Ovary (tissue), 9 donors: ENCODE data around the gene IQCC. TPM values are rescaled to one million over a fixed set of nuclear protein-coding genes. Genes with fewer than 3 reads are reported as not detected.

Experiments
- DNase-seq, 5 donors: peaks; one replicate each; pipeline ENCODE4 v3.0.0-alpha.2; 2019 to 2020
- H3K27ac ChIP-seq, 2 donors: fragments of 200-600 bp; one replicate each; pipeline versions ENCODE4 v1.5.1 to v1.8.0; 2019 to 2022
- H3K27me3 ChIP-seq: fragments of 200-600 bp; one replicate; pipeline ENCODE4 v1.8.0; 2022
- H3K36me3 ChIP-seq: fragments of 200-600 bp; sonication (generic); one replicate; pipeline ENCODE4 v1.5.1; 2019
- H3K4me1 ChIP-seq: one replicate; pipeline ENCODE4 v1.8.1; 2013; ENCODE audit warnings: mild to moderate bottlenecking, moderate library complexity; ENCODE audit not compliant: insufficient read depth
- H3K4me3 ChIP-seq: fragments of 200-600 bp; sonication (generic); one replicate; pipeline ENCODE4 v1.5.1; 2017
- H3K9me3 ChIP-seq, 2 donors: fragments of 200-600 bp in 1 of 2; sonication (generic) in 1 of 2; one replicate each; pipeline versions ENCODE4 v1.5.1 to v1.8.1; 2013 to 2019; ENCODE audit warnings: mild to moderate bottlenecking in 1 of 2, moderate library complexity in 1 of 2
- EP300 ChIP-seq: sonication (generic); formaldehyde crosslinking; IDR thresholded peaks from one replicate; pipeline ENCODE4 v1.6.1; 2017; ENCODE audit warnings: antibody characterized with exemption
- POLR2A ChIP-seq: fragments of 450-650 bp; IDR thresholded peaks from one replicate; pipeline ENCODE4 v1.6.1; 2017; ENCODE audit warnings: antibody characterized with exemption, mild to moderate bottlenecking, moderate library complexity
- WGBS, 3 donors: extraction: QIAGEN DNeasy Blood & Tissue Kit in 1 of 3; methylation state at CpG; one replicate each; pipeline versions ENCODE4 v1.1.5 to v1.1.7; 2013 to 2017; 5-methylcytosine and 5-hydroxymethylcytosine counted together
- intact Hi-C, 4 donors: fragments of 100-400 bp; cut with DNase I; formaldehyde crosslinking; loops; one replicate each; pipeline versions ENCODE4 v1.11.0 to v1.15.1; 2022 to 2023
- polyA plus RNA-seq, 2 donors: library from polyadenylated mRNA; stranded (reverse); fragments of 200-250 nt in 1 of 2; fragments of 350-450 nt in 1 of 2; fragmentation: Illumina TruSeq in 1 of 2; extraction: RNeasy Lipid Tissue Mini Kit (QIAGEN cat#74804) in 1 of 2; gene quantifications; one replicate each; pipeline ENCODE4 v1.2.3, GENCODE V29; 2013 to 2014
- total RNA-seq, 7 donors: library from RNA; depleted of rRNA in 2 of 7; stranded (reverse); fragments of >200 nt in 2 of 7; fragmentation: NEBNext Ultra II Directional in 3 of 7; extraction: Animal tissue kit (Norgen Biotek cat#: 25700) in 3 of 7; gene quantifications; one replicate each; pipeline versions ENCODE4 v1.1.0 to v1.2.4, GENCODE V29; 2016 to 2023
- TF ChIP-seq, protein P1 (sequence below), 3 donors: fragments of 450-650 bp in 2 of 3; fragments of 200-600 bp in 1 of 3; IDR thresholded peaks; one replicate each; pipeline versions ENCODE4 v1.5.1 to v1.8.0; 2016 to 2022; ENCODE audit warnings: antibody characterized with exemption in 3 of 3, mild to moderate bottlenecking in 1 of 3
- donor health status: DM: no; HTN: no; CAD: no; lungs with moderate emphysema.
- donor health status: DM: no; HTN: no; CAD: no.
- donor health status: Bipolar disorder and iron deficiency.
- donor health status: DM: yes; HTN: yes; CAD: no.
- donor health status: DM: no; HTN: no; CAD: no.
- donor health status: DM: yes; HTN: yes; CAD: no.

The IQCC gene
- total and polyA plus RNA-seq, 9 donors = 2.3 to 4.7 (median 2.6) TPM

DNA sequence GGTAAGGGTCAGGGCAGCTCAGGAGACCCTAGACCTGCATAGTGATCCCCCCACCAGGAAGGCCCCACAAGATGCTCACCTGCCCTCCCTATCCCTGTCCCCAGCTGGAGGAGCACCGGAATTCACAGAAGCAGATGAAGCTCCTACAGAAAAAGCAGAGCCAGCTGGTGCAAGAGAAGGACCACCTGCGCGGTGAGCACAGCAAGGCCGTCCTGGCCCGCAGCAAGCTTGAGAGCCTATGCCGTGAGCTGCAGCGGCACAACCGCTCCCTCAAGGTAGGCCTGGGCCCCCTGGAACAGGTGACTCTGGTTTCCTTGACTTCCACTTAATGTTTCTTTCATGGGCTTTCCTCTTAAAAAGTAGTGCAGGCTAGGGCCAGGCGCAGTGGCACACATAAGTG is 17.6 kb upstream of the IQCC start:
- no peak overlapping the region for H3K27ac ChIP-seq
- no peak overlapping the region for H3K4me3 ChIP-seq
- intact Hi-C loops = loop anchor here in 1 of 4 donors (5.0 kb wide), 1 partner anchor 51 kb away; no protein-coding TSS in a partner anchor
- H3K36me3 ChIP-seq = no peaks in the 10 kb centered on the region
- no peaks in the 10 kb centered on the region for H3K27me3 ChIP-seq
- DNase-seq = no peak
- H3K4me1 ChIP-seq = peaks cover 1% of the 10 kb centered on the region
- 91 to 96% (median 94%) methylated on average over 9 of the region's 9 CpGs for WGBS, 3 donors
- no peaks in the 10 kb centered on the region for H3K9me3 ChIP-seq
- TF ChIP-seq, protein P1, sequence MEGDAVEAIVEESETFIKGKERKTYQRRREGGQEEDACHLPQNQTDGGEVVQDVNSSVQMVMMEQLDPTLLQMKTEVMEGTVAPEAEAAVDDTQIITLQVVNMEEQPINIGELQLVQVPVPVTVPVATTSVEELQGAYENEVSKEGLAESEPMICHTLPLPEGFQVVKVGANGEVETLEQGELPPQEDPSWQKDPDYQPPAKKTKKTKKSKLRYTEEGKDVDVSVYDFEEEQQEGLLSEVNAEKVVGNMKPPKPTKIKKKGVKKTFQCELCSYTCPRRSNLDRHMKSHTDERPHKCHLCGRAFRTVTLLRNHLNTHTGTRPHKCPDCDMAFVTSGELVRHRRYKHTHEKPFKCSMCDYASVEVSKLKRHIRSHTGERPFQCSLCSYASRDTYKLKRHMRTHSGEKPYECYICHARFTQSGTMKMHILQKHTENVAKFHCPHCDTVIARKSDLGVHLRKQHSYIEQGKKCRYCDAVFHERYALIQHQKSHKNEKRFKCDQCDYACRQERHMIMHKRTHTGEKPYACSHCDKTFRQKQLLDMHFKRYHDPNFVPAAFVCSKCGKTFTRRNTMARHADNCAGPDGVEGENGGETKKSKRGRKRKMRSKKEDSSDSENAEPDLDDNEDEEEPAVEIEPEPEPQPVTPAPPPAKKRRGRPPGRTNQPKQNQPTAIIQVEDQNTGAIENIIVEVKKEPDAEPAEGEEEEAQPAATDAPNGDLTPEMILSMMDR (IDR thresholded peaks at IDR 0.05) = no peak
- TF ChIP-seq POLR2A (no peak), EP300 (no peak)

DNA sequence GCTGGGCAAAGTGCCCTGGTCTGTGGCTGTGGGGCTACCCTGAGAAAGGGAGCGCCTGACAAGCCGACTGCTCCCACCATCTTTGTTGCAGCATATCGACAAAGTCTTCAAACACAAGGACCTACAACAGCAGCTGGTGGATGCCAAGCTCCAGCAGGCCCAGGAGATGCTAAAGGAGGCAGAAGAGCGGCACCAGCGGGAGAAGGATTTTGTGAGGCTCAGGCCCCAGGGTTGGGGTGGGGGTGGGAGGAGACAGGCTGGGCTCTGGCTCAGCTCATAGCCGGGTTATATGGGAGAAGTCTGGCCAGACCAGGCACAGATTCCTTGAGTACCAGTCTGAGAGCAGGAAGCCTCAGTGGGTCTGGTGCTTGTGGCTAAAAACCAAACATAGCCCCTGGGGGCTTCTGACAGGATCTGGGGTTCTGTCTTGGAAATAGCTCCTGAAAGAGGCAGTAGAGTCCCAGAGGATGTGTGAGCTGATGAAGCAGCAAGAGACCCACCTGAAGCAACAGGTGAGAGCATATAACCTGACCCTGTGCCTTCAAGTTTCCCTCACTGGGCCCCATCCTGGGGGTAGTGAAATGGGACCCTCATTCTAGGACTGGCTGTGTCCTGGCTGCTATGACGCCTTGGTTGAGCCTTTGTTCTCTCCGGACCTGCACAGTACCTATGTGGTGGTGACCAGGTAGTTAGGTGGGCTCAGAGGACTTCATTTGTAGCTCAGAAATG is 13.1 kb upstream of the IQCC start:
- no peaks in the 10 kb centered on the region for H3K4me1 ChIP-seq
- no peak overlapping the region for H3K27ac ChIP-seq
- no peaks in the 10 kb centered on the region for H3K36me3 ChIP-seq
- no peak overlapping the region for H3K4me3 ChIP-seq
- no peaks in the 10 kb centered on the region for H3K27me3 ChIP-seq
- WGBS, 3 donors = 76 to 90% (median 90%) methylated on average over 8 of the region's 8 CpGs
- peak in 1 of 5 donors; percentile 23 for DNase-seq
- intact Hi-C loops = no loop called here
- TF ChIP-seq EP300 (no peak), POLR2A (no peak)
- TF ChIP-seq, protein P1 (IDR thresholded peaks at IDR 0.05) = no peak
- H3K9me3 ChIP-seq = no peaks in the 10 kb centered on the region

DNA sequence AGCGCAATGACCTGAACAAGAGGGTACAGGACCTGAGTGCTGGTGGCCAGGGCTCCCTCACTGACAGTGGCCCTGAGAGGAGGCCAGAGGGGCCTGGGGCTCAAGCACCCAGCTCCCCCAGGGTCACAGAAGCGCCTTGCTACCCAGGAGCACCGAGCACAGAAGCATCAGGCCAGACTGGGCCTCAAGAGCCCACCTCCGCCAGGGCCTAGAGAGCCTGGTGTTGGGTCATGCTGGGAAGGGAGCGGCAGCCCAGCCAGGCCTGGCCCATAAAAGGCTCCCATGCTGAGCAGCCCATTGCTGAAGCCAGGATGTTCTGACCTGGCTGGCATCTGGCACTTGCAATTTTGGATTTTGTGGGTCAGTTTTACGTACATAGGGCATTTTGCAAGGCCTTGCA is 10.5 kb upstream of the IQCC start:
- intact Hi-C loops = no loop called here
- no peaks in the 10 kb centered on the region for H3K27me3 ChIP-seq
- no peaks in the 10 kb centered on the region for H3K36me3 ChIP-seq
- H3K4me1 ChIP-seq = peaks cover 5% of the 10 kb centered on the region
- no peaks in the 10 kb centered on the region for H3K9me3 ChIP-seq
- no peak overlapping the region for H3K4me3 ChIP-seq
- no peak for DNase-seq
- no peak overlapping the region for H3K27ac ChIP-seq
- 93 to 96% (median 93%) methylated on average over 6 of the region's 6 CpGs for WGBS, 3 donors
- TF ChIP-seq POLR2A (no peak), EP300 (no peak)
- TF ChIP-seq, protein P1 (IDR thresholded peaks at IDR 0.05) = no peak

DNA sequence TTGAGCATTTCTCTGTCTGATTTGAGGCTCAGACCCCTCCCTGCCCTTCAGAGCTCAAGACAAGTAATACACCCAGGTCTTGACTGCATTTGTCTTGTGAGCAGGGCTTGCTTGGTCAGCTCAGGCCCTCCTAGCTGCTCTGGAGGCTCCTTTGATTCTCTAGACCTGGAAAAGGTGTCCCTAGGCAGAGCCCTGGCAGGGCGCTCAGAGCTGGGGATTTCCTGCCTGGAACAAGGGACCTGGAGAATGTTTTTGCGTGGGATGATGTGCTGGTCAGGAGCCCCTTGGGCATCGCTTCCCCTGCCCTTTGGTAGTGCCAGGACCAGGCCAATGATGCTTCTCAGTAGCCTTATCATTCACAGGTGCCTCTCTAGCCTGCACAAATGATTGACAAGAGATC is 9.9 kb upstream of the IQCC start:
- no peak overlapping the region for H3K4me3 ChIP-seq
- H3K4me1 ChIP-seq = peaks cover 5% of the 10 kb centered on the region
- WGBS, 3 donors = 79 to 82% (median 81%) methylated on average over 3 of the region's 3 CpGs
- H3K27ac ChIP-seq = no peak overlapping the region
- no peaks in the 10 kb centered on the region for H3K27me3 ChIP-seq
- no peaks in the 10 kb centered on the region for H3K9me3 ChIP-seq
- TF ChIP-seq, protein P1 (IDR thresholded peaks at IDR 0.05) = no peak
- TF ChIP-seq EP300 (no peak), POLR2A (no peak)
- no peaks in the 10 kb centered on the region for H3K36me3 ChIP-seq
- intact Hi-C loops = no loop called here
- DNase-seq = no peak
